GM10847 (cell line): ENCODE data around the gene DDX54.

ENCODE experiments used
- POLR2A ChIP-seq: IDR thresholded peaks from 2 replicates; pipeline ENCODE4 v1.6.1; 2011; ENCODE audit not compliant: insufficient read length; ENCODE audit errors: extremely low read depth

Gene DDX54

DNA sequence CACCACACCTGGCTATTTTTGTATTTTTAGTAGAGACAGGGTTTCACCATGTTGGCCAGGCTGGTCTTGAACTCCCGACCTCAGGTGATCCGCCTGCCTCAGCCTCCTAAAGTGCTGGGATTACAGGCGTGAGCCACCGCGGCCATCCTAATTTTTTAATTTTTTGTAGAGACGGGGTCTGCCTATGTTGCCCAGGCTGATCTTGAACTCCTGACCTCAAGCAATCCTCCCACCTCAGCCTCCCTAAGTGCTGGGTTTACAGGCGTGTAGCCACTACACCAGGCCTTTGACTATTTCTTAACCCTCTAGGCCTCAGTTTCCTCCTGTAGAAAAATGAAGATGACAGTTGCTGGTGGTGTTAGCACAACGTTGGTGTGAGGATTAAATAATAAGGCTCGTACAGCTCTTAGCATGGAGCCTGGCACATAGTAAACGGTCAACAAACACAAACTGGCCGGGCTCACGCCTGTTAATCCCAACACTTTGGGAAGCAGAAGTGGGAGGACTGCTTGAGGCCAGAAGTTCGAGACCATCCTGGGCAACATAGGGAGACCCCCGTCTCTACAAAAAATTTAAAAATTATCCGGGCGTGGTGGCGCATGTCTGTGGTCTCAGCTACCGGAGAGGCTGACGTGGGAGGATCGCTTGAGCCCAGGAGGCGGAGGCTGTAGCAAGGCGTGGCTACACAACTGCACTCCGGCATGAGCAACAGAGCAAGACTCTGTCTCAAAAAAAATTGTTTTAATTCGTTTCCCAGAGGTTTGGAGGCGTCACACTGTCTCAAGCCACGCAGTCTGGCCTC, 979 bp downstream of the DDX54 start:
- no peak for TF ChIP-seq POLR2A

DNA sequence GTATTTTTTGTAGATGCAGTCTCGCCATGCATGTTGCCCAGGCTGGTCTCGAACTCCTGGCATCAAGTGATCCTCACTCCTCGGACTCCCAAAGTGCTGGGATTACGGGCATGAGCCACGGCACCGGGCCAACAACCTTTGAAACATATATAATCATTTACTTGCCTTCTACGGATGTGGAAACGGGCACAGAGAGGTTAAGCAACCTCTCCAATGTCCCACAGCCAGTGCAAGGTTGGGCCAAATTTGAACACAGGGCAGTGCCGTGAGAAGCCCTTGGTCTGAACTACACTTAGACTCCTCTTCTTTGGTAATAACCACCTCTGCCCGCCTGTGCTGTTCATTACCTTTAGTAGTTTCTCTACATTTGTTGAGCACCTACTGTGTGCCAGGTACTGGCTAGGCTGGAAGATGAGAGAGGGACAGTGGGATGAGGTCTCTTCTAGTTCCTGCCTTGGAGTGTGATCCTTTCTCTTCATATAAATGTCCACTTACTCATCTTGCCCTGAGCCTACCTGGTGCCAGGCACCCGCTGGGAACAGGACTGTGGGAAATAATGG, 2.2 kb downstream of the DDX54 start:
- no peak for TF ChIP-seq POLR2A

DNA sequence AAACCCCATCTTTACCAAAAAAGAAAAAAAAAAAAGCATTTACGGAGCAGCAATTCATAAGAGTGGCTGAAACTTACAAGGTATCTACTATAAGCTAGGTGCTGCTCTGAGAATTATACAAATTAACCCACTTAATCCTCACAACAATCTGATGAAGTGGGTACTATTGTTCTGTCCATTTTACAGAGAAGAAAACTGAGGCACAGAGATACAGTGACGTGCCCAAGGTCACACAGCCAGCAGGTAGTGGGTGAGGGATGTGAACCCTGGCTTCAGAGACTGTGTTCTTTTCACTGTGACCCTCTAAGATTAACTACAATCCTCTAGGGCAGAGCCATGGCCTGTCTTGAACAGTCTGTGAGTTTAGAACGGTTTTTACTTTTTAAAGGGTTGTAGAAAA, 3.3 kb downstream of the DDX54 start:
- TF ChIP-seq POLR2A: no peak

DNA sequence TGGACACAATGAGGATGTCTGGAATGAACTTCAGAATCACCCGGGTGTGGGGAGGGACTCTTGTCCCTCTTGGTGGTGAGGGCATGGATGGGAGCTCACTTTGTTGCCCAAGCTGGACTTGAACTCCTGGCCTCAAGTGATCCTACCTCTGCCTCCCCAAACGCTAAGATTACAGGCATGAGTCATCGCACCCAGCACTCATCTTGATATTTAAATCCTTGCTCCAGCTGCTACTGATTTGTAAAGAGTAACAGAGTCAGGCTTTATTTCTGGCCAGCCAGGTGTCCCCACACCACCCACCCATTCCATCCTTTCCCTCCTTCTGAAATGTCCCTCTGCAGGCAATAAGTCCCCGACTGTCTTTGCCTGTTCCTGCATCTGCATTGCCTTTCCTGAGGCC, 4.9 kb downstream of the DDX54 start:
- TF ChIP-seq POLR2A: no peak

DNA sequence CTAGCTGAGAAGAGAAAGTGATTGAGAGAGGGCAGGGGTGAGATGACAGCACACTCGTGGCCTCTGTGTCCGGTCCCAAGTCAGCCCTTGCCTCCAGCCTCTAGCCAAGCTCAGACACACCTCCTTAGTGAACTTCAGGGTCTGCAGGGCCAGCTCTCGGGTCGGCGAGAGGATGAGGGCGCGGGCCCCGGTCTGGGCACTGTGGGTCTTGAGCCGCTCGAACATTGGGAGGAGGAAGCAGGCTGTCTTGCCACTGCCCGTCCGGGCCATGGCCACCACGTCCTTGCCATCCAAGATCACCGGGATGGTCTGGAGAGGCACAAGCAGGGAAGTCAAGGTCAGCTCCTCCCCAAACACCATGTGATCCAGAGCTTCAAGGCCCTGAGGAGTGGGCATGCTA, 6.3 kb downstream of the DDX54 start:
- no peak for TF ChIP-seq POLR2A

DNA sequence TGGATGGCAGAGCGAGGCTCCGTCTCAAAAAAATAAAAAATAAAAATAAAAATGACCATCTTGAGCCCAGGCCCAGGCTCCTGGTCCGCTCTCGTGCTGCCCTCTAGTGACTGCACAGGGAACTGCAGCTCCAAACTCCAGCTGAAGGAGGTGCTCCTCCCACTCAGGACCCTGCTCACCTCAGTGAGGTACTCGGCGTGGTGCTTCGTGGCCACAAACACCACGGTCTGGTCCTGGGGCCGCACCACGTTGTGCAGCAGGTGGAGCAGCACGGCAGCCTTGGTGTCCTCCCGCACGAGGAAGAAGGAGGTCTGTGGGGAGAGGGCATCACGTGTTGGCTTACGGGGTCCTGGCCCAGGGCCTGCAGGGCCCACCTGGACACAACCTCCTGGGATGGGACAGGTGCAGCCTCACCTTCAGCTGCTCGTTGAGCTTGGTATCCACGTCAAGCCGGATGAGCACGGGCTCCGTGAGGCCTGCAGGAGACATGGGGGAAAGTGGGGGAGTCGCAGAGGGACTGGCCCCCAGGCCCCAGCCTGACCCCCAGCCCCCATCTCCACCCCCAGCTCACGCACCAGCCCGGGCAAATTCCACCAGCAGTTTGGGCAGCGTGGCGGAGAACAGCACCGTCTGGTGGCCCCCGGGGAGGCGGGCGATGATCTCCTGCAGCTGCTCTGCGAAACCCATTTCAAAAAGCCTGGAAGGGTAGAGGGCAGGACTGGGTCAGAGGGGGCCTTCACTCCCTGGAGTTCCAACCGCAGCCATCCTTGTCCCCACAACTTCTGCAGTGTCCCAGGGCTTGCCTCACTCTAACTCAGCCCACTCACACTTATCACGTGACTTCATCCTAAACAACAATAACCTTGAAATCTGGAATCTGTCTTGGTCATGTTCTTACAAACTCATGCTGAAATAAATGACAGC, 10.6 kb downstream of the DDX54 start:
- no peak for TF ChIP-seq POLR2A

DNA sequence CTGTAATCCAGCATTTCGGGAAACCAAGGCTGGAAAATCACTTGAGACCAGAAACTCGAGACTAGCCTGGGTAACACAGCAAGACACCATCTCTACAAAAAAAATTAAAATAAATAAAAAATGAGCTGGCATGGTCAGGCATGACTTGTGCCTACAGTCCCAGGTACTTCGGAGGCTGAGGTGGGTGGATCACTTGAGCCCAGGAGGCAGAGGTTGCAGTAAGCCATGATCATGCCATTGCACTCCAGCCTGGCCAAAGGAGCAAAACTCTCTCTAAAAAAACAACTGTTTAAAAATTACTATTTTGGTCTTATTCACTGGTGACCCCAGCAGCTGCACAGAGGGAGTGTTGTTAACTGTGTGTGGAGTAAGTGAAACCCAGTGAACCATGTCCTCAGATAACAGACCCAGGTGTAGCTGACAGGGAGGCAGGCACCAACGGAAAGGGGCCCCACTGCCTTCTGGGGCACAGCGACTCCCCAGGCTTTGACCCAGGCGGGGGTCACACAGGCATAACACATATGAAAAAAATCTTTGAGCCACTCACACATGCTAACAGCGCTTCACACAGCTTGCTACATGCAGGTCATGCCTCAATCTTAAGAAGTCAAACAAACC, 12.1 kb downstream of the DDX54 start:
- no peak for TF ChIP-seq POLR2A

DNA sequence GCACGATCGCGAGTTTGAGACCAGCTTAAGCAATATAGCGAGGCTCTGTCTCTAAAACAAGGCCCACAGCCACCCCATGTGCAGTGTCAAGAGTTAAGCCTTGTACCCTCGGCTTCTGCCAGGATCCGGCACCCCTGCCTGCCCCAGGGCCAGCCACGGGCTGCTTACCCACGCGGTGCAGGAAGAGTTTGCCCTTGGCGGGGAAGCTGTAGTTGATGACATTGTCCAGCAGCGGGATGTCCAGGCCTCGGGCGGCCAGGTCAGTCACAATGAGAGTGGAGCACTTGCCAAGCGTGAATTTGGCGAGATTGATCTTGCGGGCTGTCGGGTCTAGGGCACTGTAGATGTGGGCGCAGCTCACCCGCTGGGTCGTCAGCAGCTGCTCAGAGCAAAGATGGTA, 13.1 kb downstream of the DDX54 start:
- no peak for TF ChIP-seq POLR2A

DNA sequence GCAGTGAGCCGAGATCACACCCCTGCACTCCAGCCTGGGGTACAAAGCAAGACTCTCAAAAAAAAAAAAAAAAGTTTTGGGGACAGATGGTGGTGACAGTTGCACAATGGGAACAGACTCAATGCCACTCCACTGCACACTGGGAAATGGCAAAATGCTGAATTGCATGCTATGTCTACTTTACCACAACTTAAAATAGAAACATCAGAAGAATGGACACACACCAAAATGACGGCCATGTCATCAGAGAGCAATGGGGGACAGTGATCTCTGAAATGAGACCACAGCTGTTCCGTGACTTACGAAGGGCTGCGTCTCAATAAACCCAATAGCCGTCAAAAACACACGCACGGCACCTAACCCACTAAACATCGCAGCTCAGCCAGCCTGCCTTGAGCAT, 13.7 kb downstream of the DDX54 start:
- no peak for TF ChIP-seq POLR2A

DNA sequence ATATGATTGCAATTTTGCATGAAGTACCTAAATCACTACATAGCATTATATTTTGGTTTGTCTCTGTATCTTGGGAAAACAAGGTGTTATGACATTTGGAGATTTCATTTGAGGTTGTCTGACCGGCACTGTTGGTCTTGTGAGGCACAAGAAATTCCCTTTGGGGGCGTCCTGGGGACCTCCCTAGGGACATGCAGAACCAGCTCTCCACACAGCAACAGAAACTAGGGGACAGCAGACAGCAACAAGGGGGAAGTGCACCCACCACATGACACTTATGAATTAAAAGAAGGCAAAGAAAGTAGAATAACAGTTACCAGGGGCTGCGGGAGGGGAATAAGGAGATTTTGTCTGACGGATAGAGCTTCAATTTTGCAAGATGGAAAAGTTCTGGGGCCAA, 14.4 kb downstream of the DDX54 start:
- no peak for TF ChIP-seq POLR2A

DNA sequence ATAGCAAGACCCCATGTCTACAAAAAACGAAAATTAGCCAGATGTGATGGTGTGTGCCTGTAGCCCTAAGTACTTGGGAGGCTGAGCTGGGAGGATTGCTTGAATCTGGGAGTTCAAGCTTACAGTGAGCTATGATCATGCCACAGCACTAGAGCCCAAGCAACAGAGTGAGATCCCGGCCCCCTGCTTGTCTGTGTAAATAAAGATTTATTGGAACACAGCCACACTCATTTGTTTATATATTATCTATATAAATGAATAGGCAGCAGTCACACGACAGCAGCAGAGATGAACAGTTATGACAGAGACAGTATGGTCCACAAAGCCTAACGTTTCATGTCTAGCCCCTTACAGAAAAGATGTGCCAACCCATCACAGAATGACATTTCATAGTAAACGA, 14.8 kb downstream of the DDX54 start:
- no peak for TF ChIP-seq POLR2A

DNA sequence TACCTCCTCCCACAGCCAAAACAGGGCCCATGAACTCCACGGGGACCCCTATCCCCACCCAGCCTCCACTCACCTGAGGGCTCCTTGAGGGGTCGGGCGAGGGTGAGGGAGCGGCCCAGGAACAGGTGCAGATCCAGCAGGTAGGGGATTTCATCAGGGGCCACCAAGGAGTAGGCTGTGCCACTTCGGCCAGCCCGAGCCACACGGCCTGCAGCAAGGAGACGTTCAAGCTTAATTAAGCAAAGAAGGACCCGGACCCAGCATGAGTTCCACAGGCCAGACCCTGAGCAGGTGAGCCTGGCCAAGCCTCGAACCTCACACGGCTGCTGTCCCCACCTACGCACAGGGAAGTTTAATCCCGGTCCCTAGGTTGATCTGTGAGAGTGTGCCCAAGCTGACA, 15.6 kb downstream of the DDX54 start:
- no peak for TF ChIP-seq POLR2A

DNA sequence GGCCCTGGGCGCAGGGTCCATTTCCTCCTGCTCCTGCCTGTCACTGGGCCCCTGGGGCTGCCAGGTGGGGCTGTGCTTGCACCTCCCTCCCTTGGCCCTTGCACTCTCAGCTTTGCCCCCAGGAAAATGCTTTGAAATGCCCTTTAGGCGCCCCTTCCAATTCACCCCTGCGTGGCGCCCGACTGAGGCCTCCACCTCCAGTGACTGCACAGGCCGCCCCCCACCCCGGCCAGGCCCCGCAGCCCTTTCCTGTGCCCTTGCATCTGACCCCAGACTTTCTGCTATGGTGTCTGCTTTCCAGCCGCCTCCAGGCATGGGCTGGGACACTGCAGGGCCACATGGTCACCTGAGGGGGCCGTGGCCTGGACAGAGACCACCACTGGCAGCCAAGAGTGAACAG, 17.4 kb downstream of the DDX54 start:
- TF ChIP-seq POLR2A: no peak

DNA sequence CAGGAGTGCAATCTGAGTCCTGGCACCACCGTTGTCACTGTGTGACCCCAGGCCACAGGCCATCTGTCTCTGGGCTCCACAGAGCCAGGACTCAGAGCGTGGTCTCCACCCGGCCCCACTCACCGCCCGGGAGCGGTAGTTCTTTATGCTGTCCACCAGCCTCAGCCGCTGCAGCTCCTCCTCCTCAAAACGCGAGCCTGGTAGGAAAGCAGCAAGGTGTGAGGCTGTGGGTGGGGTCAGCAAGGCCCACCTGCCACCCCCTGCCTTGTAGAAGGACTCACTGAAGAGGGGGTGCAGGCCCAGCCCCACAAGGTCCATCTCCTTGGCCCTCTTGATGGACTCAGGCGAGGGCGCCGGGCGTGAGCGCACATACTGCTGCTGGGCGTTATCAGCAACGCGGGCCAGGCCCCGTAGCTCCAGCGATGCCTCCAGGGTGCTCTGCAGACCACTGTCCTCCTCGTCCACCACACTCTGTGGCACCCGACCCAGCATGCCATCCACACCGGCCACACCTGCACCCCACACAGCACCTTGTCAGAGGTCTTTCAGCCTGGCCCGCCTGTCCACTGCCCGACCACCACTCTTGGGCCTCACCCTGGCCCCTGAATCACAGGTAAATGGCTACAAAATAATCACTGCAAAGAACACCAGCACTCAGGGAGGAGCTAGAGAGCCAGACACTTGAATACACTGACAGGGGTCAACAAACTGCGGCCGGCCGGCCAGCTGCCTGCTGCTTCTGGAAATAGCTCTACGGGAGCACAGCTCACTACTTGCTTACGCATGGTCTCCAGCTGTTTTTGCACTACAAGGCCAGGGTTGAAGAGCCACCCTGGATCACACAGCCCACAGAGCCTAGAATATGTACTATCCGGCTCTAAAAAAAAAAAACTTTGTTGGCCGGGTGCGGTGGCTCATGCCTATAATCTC, 19.5 kb downstream of the DDX54 start:
- TF ChIP-seq POLR2A: no peak

DNA sequence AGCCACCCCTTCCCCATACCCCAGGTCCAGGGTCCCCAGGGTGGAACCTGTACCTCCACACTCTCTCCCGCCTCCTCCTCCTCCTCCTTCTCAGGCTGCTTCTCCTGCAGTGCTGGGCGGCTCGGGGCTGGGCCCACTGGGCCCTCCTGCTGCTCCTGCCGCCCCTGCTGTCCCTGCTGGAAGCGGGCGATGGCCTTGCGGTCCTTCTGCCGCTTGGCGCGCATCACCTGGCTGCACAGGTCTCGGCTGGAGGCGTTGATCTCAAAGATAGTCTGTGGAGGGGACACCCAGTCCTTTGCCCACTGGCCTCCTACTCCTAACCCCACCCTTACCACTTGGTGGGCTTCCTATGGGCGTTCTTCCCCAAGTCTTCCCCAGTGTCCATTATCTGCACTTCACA, 21.3 kb downstream of the DDX54 start:
- no peak for TF ChIP-seq POLR2A

DNA sequence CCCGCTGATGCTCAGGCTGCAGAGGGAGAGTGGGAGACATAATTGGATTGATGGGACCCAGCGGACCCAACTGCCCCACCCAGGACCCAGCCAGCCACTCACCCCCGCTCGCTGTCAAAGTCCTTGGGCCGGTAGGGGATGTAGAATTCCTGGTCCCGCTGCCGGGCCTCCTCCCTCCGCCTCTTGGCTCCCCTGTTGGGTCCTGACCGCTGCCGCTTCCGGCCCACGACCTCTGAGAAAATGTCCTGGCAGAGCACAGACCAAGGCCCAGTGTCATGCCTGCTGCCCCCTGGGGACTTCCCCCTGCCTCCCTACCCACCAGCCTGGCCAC, 22.3 kb downstream of the DDX54 start:
- TF ChIP-seq POLR2A: no peak
